KOPT-K1 (cell line): ENCODE measurements around the gene REXO4.
A peak's percentile ranks its signal among the peaks of the same experiment; 100 is the strongest.

Experiments used
- H3K27ac ChIP-seq: fragments of 200-600 bp; sonication (generic); 2 replicates; pipeline ENCODE4 v1.5.1; 2016; ENCODE audit warnings: antibody characterized with exemption, mild to moderate bottlenecking, low read depth, low read length; ENCODE audit not compliant: poor library complexity, severe bottlenecking
- H3K36me3 ChIP-seq: fragments of 200-600 bp; sonication (generic); 2 replicates; pipeline ENCODE4 v1.5.1; 2017; ENCODE audit warnings: antibody characterized with exemption, mild to moderate bottlenecking, low read length, moderate library complexity; ENCODE audit not compliant: insufficient read depth
- H3K9me3 ChIP-seq: fragments of 200-600 bp; sonication (generic); 2 replicates; pipeline ENCODE4 v1.5.1; 2017; ENCODE audit warnings: antibody characterized with exemption, low read length, mild to moderate bottlenecking; ENCODE audit not compliant: insufficient read depth, poor library complexity, severe bottlenecking

The REXO4 gene

GRCh38 chr9:133360400-133361393 is 57.1 kb downstream of the REXO4 start:
- Histone ChIP-seq H3K9me3 (no peaks in the 10 kb centered on the region), H3K36me3 (peaks cover 77% of the 10 kb centered on the region), H3K27ac (no peak overlapping the region)

GRCh38 chr9:133359399-133360175 is 58.2 kb downstream of the REXO4 start:
- Histone ChIP-seq H3K9me3 (no peaks in the 10 kb centered on the region), H3K27ac (no peak overlapping the region), H3K36me3 (peaks cover 66% of the 10 kb centered on the region)

GRCh38 chr9:133357656-133358055 is 60.2 kb downstream of the REXO4 start:
- Histone ChIP-seq H3K27ac (peak overlapping the region; percentile 69), H3K9me3 (no peaks in the 10 kb centered on the region), H3K36me3 (peaks cover 64% of the 10 kb centered on the region)

- H3K9me3 ChIP-seq: no peaks in the 10 kb centered on the region
- peak within 1 kb of the TSS; percentile 69 for H3K27ac ChIP-seq
- peaks cover 64% of the 10 kb centered on the region for H3K36me3 ChIP-seq
These were observed 61.3 kb downstream of the REXO4 start, which contains the start of the genes SURF1 and SURF2 for GRCh38 chr9:133356391-133357091. Gene SURF1 (minus strand): TSS chr9:133356487. CDS start chr9:133356453, 34 bp downstream. Gene SURF2 (plus strand): TSS chr9:133356550. CDS start chr9:133356593, 43 bp downstream.
